Sigmoid colon (tissue), 3 donors: ENCODE results near the gene CXCL11.

Source experiments
- POLR2A ChIP-seq, 2 donors: fragments of 450-650 bp; IDR thresholded peaks; one replicate each; pipeline ENCODE4 v1.6.1; 2016; ENCODE audit warnings: antibody characterized with exemption in 2 of 2, mild to moderate bottlenecking in 2 of 2, moderate library complexity in 2 of 2
- TF ChIP-seq, protein P1 (sequence below), 4 experiments: fragments of 450-650 bp in 3 of 4; fragments of 200-600 bp in 1 of 4; IDR thresholded peaks; one replicate each; pipeline ENCODE4 v1.5.1; 2016 to 2019; ENCODE audit warnings: antibody characterized with exemption in 4 of 4, mild to moderate bottlenecking in 3 of 4, moderate library complexity in 2 of 4

DNA sequence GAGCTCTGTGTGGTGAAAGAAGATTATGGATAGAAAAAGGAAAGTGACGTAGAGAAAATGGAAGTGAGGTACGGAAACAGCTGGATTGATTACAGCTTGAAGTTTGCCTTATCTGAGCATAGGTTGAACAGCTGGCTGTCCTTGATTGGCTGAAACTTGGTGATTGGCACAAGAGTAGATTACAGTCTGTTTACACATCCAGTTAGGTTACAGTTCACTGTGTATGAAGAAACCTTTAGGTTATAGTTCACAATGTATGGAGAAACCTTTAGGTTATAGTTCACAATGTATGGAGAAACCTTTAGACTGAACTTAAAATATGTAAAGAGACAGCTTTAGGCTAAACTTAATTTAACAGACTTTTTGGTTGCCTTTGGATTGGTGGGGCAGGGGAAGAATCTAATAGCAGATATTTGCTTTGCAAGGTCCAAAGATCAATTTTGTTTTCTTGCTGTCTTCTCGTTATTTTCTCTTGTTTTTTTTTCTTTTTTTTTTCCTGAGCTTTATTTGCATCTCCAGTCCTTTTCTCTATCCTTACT, 23.1 kb upstream of the CXCL11 start:
- TF ChIP-seq POLR2A (IDR thresholded peaks at IDR 0.05): no peak
- TF ChIP-seq, protein P1, sequence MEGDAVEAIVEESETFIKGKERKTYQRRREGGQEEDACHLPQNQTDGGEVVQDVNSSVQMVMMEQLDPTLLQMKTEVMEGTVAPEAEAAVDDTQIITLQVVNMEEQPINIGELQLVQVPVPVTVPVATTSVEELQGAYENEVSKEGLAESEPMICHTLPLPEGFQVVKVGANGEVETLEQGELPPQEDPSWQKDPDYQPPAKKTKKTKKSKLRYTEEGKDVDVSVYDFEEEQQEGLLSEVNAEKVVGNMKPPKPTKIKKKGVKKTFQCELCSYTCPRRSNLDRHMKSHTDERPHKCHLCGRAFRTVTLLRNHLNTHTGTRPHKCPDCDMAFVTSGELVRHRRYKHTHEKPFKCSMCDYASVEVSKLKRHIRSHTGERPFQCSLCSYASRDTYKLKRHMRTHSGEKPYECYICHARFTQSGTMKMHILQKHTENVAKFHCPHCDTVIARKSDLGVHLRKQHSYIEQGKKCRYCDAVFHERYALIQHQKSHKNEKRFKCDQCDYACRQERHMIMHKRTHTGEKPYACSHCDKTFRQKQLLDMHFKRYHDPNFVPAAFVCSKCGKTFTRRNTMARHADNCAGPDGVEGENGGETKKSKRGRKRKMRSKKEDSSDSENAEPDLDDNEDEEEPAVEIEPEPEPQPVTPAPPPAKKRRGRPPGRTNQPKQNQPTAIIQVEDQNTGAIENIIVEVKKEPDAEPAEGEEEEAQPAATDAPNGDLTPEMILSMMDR (IDR thresholded peaks at IDR 0.05): no peak
